Femur (tissue), 1 donor: ENCODE results near the gene DHX32.
"Not testable (repeated sequence)": the region's sequence is repeated elsewhere in the genome, so short reads cannot be mapped to it uniquely, and the experiment has no call there.

ENCODE experiments used
- DNase-seq: peaks from one replicate; pipeline ENCODE4 v3.0.0-alpha.2; 2017

Gene DHX32

GRCh38 chr10:125881192-125881591 is at the start of gene DHX32:
TSS of gene DHX32 (minus strand) at chr10:125881292. CDS start at chr10:125880824, 468 bp downstream.
- no peak for DNase-seq

GRCh38 chr10:125929618-125930017 is 48.5 kb upstream of the DHX32 start:
- no peak for DNase-seq

GRCh38 chr10:125928928-125929585 is 48.0 kb upstream of the DHX32 start:
- DNase-seq: no peak

GRCh38 chr10:125927265-125927664 is 46.2 kb upstream of the DHX32 start:
- not testable (repeated sequence) for DNase-seq

DNA sequence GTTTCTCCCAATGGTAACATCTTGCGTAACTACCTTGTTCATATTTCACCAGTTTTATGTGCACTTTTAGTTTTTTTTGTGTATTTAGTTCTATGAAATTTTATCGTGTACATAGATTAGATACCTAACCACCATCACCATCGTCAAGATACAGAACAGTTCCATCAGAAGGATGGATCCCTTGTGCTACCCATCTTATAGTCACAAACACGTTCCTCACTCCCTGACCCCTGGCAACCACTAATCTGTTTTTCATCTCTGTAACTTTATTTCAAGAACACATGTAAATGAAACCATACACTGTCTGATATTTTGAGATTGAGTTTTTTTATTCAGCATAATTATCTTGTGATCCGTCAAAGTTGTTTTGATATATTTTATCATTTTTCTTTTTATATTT is 45.2 kb upstream of the DHX32 start:
- DNase-seq: no peak

DNA sequence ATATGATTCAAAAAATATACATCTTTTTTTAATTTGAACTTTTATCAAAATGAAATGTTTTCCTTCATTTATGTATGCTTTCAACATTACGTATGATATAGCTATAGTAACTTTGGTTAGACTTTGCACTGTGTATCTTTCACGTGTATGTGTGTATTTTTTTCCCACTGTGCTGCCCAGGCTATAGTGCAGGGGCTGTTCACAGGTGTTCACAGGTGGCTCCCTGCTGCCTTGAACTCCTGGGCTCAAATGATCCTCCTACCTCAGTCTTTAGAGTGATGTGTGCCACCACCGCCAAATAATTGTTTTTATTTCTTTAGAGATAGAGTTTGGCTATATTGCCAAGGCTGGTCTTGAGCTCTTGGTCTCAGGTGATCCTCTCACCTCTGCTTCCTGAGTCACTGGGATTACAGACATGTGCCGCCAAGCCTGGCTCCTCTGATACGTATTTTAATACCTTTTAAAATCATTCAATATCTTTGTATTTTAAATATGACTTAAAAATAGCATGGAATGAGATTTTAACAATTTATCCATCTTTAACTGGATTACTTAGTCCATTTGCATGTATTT is 44.3 kb upstream of the DHX32 start:
- DNase-seq: no peak

- DNase-seq: not testable (repeated sequence)
Observed at GRCh38 chr10:125921643-125922306, 40.7 kb upstream of the DHX32 start.

- not testable (repeated sequence) for DNase-seq
Observed at GRCh38 chr10:125917704-125918361, 36.7 kb upstream of the DHX32 start.

- no peak for DNase-seq
Observed at GRCh38 chr10:125916977-125917376, 35.9 kb upstream of the DHX32 start.

DNA sequence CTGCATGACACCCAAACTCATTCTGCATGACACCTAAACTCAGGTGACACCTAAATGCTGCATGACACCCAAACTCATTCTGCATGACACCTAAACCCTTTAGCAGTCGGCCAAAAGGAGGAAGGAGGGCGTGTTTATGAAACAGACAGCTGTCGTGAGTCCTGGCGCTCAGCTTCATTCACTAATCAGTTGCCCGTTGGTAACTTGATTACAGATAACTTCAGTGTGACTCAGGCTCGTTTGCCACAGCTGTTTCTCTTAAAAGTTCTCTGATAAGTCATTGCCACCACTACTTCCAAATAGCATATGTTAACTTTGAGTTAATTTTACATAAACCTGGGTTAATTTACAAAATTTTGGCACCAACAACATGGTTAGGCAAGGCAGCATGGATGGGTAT is 32.2 kb upstream of the DHX32 start:
- not testable (repeated sequence) for DNase-seq

GRCh38 chr10:125911990-125912389 is 30.9 kb upstream of the DHX32 start:
- no peak for DNase-seq

DNA sequence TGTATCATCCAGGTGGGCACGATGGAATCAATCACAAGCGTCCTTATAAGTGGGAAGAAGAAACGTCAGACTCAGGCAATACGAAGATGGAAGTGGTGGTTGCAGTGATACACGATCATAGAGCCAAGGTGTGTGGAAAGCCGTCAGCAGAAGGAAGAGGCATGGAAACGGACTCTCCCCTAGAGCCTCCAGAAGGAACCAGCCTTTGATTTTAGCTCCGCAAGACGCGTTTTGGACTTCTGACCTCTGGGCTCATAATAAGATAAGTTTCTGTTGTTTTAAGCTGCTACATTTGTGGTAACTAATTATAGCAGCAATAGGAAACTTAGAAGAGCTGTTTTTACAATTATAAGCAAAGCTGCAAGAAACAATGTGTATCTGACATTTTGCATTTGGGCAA is 30.1 kb upstream of the DHX32 start:
- DNase-seq: no peak

- not testable (repeated sequence) for DNase-seq
Observed at GRCh38 chr10:125909491-125909890, 28.4 kb upstream of the DHX32 start.

DNA sequence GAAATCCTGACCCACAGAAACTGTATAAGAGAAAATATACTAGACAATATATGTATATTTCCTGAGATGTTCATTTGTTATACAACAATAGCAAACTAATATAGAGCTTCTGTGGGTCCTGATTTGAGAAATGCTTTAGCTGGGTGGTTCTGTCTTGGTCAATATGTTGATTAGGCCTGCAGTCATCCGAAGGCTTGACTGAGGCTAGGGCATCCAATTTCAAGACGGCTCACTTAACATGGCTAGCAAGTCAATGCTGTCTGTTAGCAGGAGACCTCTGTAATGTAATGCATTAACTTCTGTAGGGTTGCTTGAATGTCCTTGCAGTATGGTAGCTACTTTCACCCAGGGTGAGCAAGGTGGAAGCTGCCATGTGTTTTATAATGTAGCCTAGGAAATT is 27.7 kb upstream of the DHX32 start:
- DNase-seq: not testable (repeated sequence)

DNA sequence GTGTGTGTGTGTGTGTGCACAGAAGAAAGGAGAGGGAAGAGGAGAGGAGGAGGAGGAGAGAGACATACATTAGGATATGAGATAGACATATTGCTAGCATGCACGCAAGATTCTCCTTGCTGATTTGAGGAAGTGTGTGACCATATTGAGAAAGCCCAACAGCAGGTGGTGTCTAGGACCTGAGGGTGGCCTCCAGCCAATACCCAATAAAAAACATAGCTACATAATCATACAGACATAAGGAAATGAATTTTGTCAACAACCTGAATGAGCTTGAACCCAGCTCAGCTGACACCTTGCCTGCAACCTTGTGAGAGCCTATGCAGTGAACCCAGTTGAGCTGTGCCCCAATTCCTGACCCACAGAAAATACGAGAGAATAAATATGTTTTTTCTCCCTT is 26.5 kb upstream of the DHX32 start:
- not testable (repeated sequence) for DNase-seq

DNA sequence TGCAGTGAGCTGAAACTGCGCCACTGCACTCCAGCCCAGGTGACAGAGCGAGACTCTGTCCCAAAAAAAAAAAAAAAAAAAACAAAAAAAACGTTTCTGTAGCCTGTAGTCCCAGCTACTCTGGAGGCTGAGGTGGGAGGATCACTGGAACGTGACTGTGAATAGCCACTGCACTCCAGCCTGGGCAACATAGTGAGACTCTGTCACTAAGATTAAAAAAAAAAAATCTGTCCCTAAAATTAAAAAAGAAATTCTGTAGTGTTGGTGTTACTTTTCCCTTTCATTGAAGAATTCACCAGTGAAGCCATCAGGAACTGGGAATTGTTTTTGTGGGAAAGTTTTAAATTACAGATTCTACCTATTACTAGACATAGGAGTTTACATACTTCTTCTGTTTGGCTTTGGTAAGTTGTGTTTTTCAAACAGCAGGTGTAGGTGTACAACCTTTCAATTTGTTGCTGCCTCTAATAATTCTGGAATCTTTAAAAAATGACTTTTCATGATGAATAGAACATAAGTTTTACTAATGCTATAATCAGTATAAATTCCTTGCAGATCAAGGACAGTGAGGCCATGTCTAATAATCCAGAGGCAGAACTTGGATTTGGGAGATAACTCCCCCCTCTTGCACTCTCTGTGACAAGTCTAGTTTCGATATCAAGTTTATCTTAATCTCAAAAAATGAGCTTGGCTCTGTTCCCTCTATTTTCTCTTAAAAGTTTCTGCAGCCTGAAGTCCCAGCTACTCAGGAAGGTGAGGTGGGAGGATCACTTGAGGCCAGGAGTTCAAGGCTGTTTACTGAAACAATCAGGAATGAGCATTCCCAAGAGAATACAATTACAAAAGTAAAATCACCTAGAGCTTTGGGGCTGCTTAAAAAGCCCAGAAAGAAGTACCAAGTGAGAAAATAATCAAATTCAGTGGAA is 24.2 kb upstream of the DHX32 start:
- not testable (repeated sequence) for DNase-seq

GRCh38 chr10:125903135-125903640 is 22.1 kb upstream of the DHX32 start:
- DNase-seq: not testable (repeated sequence)

DNA sequence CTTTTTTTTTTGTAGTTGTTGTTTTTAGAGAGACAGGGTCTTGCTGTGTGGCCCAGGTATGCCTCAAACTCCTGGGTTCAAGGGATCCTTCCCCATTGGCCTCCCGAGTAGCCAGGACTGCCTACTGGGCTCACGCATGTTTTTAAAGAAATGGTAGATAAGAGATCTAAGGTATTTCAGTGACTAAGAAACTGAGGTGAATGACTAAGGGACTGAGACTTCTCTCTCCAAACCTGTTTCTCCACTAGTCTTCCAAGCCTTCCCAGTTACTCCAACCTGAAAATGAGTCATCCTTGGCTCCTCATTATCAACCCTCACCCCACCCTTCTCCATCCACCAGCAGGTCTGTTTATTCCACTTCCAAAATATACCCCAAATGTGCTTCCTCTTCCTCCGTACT is 19.9 kb upstream of the DHX32 start:
- DNase-seq: not testable (repeated sequence)

DNA sequence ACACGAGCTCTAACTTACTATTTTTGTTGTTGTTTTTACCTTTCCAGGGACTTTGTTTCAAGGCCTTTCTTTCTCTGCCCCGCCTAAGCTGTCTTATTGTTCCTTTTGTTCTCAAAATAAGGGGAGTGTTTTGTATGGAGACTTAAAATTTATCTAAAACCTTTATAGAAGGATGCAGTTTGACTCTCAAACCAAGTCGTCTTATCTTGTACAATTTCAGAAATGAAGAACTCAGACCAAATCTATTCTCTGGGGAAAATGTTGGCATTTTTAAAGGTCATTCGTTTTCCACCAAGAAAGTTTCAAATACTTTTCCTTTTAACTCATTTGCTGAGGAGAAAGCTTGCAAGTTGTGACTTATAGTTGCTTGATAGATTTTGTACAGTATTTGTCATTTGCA is 16.2 kb upstream of the DHX32 start:
- not testable (repeated sequence) for DNase-seq

- peak; percentile 91 for DNase-seq
Observed at GRCh38 chr10:125896088-125896934, 15.2 kb upstream of the DHX32 start, which contains the start of gene FANK1. TSS of gene FANK1 (plus strand) at chr10:125896564. CDS start at chr10:125896643, 79 bp downstream.
